GM12892 (cell line): Measurements from ENCODE around the gene TNS3.

Experiments used
- DNase-seq: peaks from one replicate; pipeline ENCODE4 v3.0.0; 2011; ENCODE audit not compliant: insufficient read length
- FAIRE-seq: peaks from 2 replicates; lab custom pipeline; 2011; peaks lifted over from hg19 to GRCh38; lab: Jason Lieb, UNC
- POLR2A ChIP-seq: IDR thresholded peaks from 2 replicates; pipeline ENCODE4 v1.6.1; 2011; ENCODE audit warnings: low read depth, low read length, control low read depth
- POLR2AphosphoS5 ChIP-seq: IDR thresholded peaks from 2 replicates; pipeline ENCODE4 v1.6.1; 2011; ENCODE audit warnings: low read depth, low read length, control low read depth
- TAF1 ChIP-seq: IDR thresholded peaks from 2 replicates; pipeline ENCODE4 v1.6.1; 2011; ENCODE audit warnings: low read depth, mild to moderate bottlenecking, control low read depth, low read length, borderline replicate concordance

Gene TNS3

GRCh38 chr7:47342296-47343060 lies 239.4 kb downstream of the TNS3 start:
- TF ChIP-seq TAF1 (no peak), POLR2AphosphoS5 (no peak), POLR2A (no peak)
- DNase-seq (no peak), FAIRE-seq (no peak)

- FAIRE-seq (no peak), DNase-seq (no peak)
- TF ChIP-seq POLR2AphosphoS5: no peak
- TF ChIP-seq POLR2A: no peak
- no peak for TF ChIP-seq TAF1
Measured at GRCh38 chr7:47340517-47340916, 241.4 kb downstream of the TNS3 start.

GRCh38 chr7:47338026-47338425 lies 243.9 kb downstream of the TNS3 start:
- FAIRE-seq: no peak
- no peak for TF ChIP-seq POLR2AphosphoS5
- TF ChIP-seq TAF1: no peak
- TF ChIP-seq POLR2A: no peak
- no peak for DNase-seq

- TF ChIP-seq POLR2AphosphoS5 (no peak), POLR2A (no peak), TAF1 (no peak)
- FAIRE-seq (no peak), DNase-seq (no peak)
Measured at GRCh38 chr7:47337531-47337930, 244.4 kb downstream of the TNS3 start.

- no peak for FAIRE-seq
- DNase-seq: no peak
- TF ChIP-seq POLR2AphosphoS5 (no peak), TAF1 (no peak), POLR2A (no peak)
Measured at GRCh38 chr7:47336472-47337425, 245.2 kb downstream of the TNS3 start.

GRCh38 chr7:47335557-47336471 lies 246.1 kb downstream of the TNS3 start:
- TF ChIP-seq POLR2AphosphoS5 (no peak), POLR2A (no peak), TAF1 (no peak)
- no peak for DNase-seq
- no peak for FAIRE-seq

- FAIRE-seq (no peak), DNase-seq (no peak)
- no peak for TF ChIP-seq POLR2A
- no peak for TF ChIP-seq POLR2AphosphoS5
- no peak for TF ChIP-seq TAF1
Measured at GRCh38 chr7:47335071-47335470, 246.8 kb downstream of the TNS3 start.

GRCh38 chr7:47333959-47334358 lies 248.0 kb downstream of the TNS3 start:
- no peak for TF ChIP-seq POLR2A
- DNase-seq (no peak), FAIRE-seq (no peak)

GRCh38 chr7:47333554-47333887 lies 248.4 kb downstream of the TNS3 start:
- TF ChIP-seq POLR2A: no peak
- no peak for TF ChIP-seq TAF1
- no peak for TF ChIP-seq POLR2AphosphoS5
- no peak for FAIRE-seq
- DNase-seq: no peak

- TF ChIP-seq POLR2A (no peak), POLR2AphosphoS5 (no peak), TAF1 (no peak)
- DNase-seq (no peak), FAIRE-seq (no peak)
Measured at GRCh38 chr7:47332681-47333553, 249.0 kb downstream of the TNS3 start.
